ENCODE results near the gene CDC14A.
"Not testable (repeated sequence)": the region's sequence is repeated elsewhere in the genome, so short reads cannot be mapped to it uniquely, and the experiment has no call there.

CDC14A gene

GRCh38 chr1:100352267-100353070, at the start of gene CDC14A:
Gene CDC14A (plus strand): TSS chr1:100352506. CDS start chr1:100352955, 449 bp downstream.
- DNase-seq: peak; percentile 91 to 92

GRCh38 chr1:100302739-100303138, 49.6 kb upstream of the CDC14A start:
- no peak for DNase-seq

GRCh38 chr1:100304227-100304626, 48.1 kb upstream of the CDC14A start:
- DNase-seq: no peak

- DNase-seq: no peak
Measured at GRCh38 chr1:100304921-100305320, 47.4 kb upstream of the CDC14A start.

- no peak for DNase-seq
Measured at GRCh38 chr1:100305954-100306353, 46.4 kb upstream of the CDC14A start.

- DNase-seq: no peak
Measured at GRCh38 chr1:100306735-100307313, 45.5 kb upstream of the CDC14A start.

GRCh38 chr1:100308777-100309176, 43.5 kb upstream of the CDC14A start:
- no peak for DNase-seq

- DNase-seq: no peak
Measured at GRCh38 chr1:100309863-100310262, 42.4 kb upstream of the CDC14A start.

GRCh38 chr1:100313382-100313781, 38.9 kb upstream of the CDC14A start:
- DNase-seq: no peak

- DNase-seq: no peak
Measured at GRCh38 chr1:100316622-100317021, 35.7 kb upstream of the CDC14A start.

- DNase-seq: no peak
Measured at GRCh38 chr1:100320311-100321099, 31.8 kb upstream of the CDC14A start.

GRCh38 chr1:100321100-100321493, 31.2 kb upstream of the CDC14A start:
- DNase-seq: no peak

- DNase-seq: no peak
Measured at GRCh38 chr1:100321506-100321905, 30.8 kb upstream of the CDC14A start.

- DNase-seq: no peak
Measured at GRCh38 chr1:100322436-100323211, 29.7 kb upstream of the CDC14A start.

- no peak for DNase-seq
Measured at GRCh38 chr1:100323419-100324106, 28.7 kb upstream of the CDC14A start.

- no peak for DNase-seq
Measured at GRCh38 chr1:100325415-100326324, 26.6 kb upstream of the CDC14A start.

GRCh38 chr1:100326325-100326670, 26.0 kb upstream of the CDC14A start:
- not testable (repeated sequence) for DNase-seq

- no peak for DNase-seq
Measured at GRCh38 chr1:100328133-100328532, 24.2 kb upstream of the CDC14A start.

GRCh38 chr1:100331146-100331545, 21.2 kb upstream of the CDC14A start:
- not testable (repeated sequence) for DNase-seq

- DNase-seq: no peak
Measured at GRCh38 chr1:100332331-100332730, 20.0 kb upstream of the CDC14A start.

- DNase-seq: no peak
Measured at GRCh38 chr1:100335436-100335835, 16.9 kb upstream of the CDC14A start.
